Neutrophil (primary cell): ENCODE results near the gene PRDM10.
A peak's percentile ranks its signal among the peaks of the same experiment; 100 is the strongest.

ENCODE experiments used
- H3K27ac ChIP-seq: fragments of 200-600 bp; sonication (generic); 2 replicates; pipeline ENCODE4 v1.5.1; 2016; ENCODE audit warnings: mild to moderate bottlenecking, moderate library complexity
- H3K27me3 ChIP-seq: fragments of 200-600 bp; sonication (generic); 2 replicates; pipeline ENCODE4 v1.6.0; 2016; ENCODE audit warnings: mild to moderate bottlenecking
- H3K36me3 ChIP-seq: fragments of 200-600 bp; sonication (generic); 2 replicates; pipeline ENCODE4 v1.5.1; 2017
- H3K4me1 ChIP-seq, 2 experiments: fragments of 200-600 bp in 1 of 2; sonication (generic) in 1 of 2; 1 replicate in 1 of 2; 2 replicates in 1 of 2; pipeline versions ENCODE4 v1.5.1 to v1.6.1; 2013 to 2016; ENCODE audit warnings: low read depth in 1 of 2, low read length in 1 of 2, mild to moderate bottlenecking in 1 of 2, moderate library complexity in 1 of 2; ENCODE audit not compliant: control insufficient read depth in 1 of 2, insufficient read depth in 1 of 2
- H3K4me3 ChIP-seq, 2 experiments: fragments of 200-600 bp in 1 of 2; sonication (generic) in 1 of 2; 1 replicate in 1 of 2; 2 replicates in 1 of 2; pipeline ENCODE4 v1.5.1; 2013 to 2016; ENCODE audit warnings: low read depth in 1 of 2, low read length in 1 of 2, mild to moderate bottlenecking in 1 of 2, moderate library complexity in 1 of 2
- H3K9me3 ChIP-seq: fragments of 200-600 bp; sonication (generic); 2 replicates; pipeline ENCODE4 v1.5.1; 2016
- TF ChIP-seq, protein P1 (sequence below): fragments of 200-600 bp; sonication (generic); IDR thresholded peaks from 2 replicates; pipeline ENCODE4 v1.5.1; 2016; ENCODE audit warnings: antibody characterized with exemption

PRDM10 gene

DNA sequence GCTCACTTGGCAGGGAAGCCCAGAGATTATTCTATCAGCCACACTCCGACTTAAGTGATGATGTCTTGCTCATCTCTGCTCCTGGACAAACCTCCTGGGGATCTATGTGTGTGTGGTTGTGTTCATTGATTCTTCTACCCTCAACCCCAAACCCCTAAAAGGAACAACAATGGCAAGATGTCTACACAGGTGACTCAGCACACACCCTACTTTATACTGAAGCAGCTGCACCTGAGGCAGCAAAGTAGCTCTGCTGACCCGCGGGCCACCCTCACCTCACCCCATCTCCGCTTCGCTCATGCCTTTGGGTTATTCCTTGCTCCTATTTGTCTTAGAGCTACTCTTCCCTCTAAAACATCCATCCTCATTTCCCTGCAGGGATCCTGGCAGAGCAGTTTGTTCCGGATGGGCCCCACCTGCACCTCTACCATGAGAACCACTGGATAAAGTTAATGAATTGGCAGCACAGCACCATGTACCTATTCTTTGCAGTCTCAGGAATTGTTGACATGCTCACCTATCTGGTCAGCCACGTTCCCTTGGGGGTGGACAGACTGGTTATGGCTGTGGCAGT lies 148.3 kb downstream of the PRDM10 start:
- TF ChIP-seq, protein P1, sequence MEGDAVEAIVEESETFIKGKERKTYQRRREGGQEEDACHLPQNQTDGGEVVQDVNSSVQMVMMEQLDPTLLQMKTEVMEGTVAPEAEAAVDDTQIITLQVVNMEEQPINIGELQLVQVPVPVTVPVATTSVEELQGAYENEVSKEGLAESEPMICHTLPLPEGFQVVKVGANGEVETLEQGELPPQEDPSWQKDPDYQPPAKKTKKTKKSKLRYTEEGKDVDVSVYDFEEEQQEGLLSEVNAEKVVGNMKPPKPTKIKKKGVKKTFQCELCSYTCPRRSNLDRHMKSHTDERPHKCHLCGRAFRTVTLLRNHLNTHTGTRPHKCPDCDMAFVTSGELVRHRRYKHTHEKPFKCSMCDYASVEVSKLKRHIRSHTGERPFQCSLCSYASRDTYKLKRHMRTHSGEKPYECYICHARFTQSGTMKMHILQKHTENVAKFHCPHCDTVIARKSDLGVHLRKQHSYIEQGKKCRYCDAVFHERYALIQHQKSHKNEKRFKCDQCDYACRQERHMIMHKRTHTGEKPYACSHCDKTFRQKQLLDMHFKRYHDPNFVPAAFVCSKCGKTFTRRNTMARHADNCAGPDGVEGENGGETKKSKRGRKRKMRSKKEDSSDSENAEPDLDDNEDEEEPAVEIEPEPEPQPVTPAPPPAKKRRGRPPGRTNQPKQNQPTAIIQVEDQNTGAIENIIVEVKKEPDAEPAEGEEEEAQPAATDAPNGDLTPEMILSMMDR: no peak
- H3K27me3 ChIP-seq: no peaks in the 10 kb centered on the region
- H3K27ac ChIP-seq: no peak overlapping the region
- H3K4me1 ChIP-seq: peaks cover 17 to 24% of the 10 kb centered on the region in 2 experiments
- peaks cover 16% of the 10 kb centered on the region for H3K36me3 ChIP-seq
- H3K4me3 ChIP-seq: peak overlapping the region in 1 of 2 experiments; percentile 6
- no peaks in the 10 kb centered on the region for H3K9me3 ChIP-seq

GRCh38 chr11:129853518-129854231 lies 149.0 kb downstream of the PRDM10 start:
- Histone ChIP-seq H3K27ac (no peak overlapping the region), H3K4me3 (peak overlapping the region in 1 of 2 experiments; percentile 6), H3K36me3 (peaks cover 10% of the 10 kb centered on the region), H3K9me3 (no peaks in the 10 kb centered on the region), H3K27me3 (no peaks in the 10 kb centered on the region), H3K4me1 (peaks cover 17 to 24% of the 10 kb centered on the region in 2 experiments)
- TF ChIP-seq, protein P1: no peak

- Histone ChIP-seq H3K27ac (no peak overlapping the region), H3K4me1 (peaks cover 17 to 24% of the 10 kb centered on the region in 2 experiments), H3K36me3 (no peaks in the 10 kb centered on the region), H3K4me3 (no peak overlapping the region), H3K9me3 (no peaks in the 10 kb centered on the region), H3K27me3 (no peaks in the 10 kb centered on the region)
- TF ChIP-seq, protein P1: no peak
Measured at GRCh38 chr11:129852125-129852740, 150.4 kb downstream of the PRDM10 start.
